ENCODE data around the gene PPIL1. TPM values are rescaled to one million over a fixed set of nuclear protein-coding genes. Genes with fewer than 3 reads are reported as not detected.

Gene PPIL1
- total RNA-seq, 1 donor from 2014 or later = 14.2 TPM

DNA sequence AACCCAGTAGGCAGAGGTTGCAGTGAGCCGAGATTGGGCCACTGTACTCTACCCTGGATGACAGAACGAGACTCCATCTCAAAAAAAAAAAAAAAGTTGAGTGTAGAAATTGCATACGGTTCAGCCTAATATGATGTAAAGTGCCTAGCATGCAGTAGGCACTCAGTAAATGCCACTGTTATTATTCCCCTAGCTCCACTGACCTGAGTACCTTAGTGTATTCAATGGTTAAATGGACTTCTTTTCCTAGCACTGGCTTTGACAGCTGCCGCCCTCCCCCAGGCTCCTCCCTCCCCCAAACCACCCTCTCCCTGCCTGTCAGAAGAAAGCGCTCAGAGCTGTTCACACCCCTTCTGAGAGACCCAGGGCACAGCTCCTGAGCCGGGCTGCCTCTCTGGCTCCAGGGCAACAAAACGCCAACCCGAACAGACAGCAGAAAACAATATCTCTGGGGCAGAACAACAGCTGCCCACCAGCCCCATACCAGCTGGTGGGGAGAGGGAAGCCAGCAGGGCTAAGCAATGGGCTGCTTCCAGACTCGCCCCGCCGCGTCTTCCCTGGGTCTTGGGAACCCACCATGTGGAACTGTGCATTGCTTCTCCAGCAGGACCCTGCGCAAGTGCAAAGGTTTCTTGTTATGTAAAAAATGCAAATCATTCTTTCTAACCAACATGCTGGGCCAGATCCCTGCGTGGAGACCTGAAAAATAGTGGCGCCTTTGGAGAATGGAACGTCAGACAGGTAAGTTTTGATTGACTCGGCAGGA, 39.8 kb downstream of the PPIL1 start:
- DNase-seq = no peak

DNA sequence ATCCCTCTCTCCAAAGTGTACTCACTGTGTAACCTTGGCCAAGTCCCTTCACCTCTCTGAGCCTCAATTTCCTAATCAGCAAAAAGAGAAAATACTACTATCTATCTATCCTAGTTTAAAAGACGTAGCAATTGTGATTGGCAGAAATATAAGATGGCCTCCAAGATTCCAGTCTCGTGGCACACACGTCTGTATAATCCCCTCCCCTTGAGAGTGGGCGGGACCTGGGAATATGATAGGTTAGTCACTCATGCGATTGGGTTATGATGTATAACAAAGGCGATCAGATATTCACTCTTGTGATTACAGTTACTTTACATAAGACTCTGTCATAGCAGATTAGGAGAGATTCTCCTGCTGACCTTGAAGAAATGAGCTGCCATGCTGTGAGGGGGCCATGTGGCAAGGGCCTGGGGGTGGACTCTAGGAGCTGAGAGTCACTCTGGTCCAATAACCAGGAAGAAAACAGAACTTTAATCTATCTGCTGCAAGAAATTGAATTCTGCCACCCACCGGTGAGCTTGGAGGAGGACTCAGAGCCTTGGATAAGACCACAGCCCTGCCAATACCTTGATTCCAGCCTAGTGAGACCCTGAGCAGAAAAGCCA, 41.3 kb downstream of the PPIL1 start:
- DNase-seq = no peak

DNA sequence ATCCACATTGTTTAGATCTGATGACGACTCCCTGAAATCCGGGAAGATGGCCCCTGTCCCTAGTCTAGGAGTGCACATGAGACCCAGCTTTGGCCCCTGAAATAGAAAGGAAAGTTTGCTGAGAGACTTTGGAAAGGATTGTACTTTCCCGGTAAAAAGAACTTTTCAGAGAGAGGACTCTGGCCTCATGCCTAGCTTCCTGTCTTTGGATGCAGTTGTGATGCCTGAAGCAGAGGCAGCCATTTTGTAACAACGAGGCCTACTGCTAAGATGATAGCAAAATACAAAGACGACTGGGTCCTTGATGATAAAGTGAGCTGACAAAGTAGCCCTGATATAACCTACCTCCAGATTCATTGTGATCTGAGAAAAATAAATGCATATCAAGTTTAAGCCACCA, 42.3 kb downstream of the PPIL1 start:
- no peak for DNase-seq

DNA sequence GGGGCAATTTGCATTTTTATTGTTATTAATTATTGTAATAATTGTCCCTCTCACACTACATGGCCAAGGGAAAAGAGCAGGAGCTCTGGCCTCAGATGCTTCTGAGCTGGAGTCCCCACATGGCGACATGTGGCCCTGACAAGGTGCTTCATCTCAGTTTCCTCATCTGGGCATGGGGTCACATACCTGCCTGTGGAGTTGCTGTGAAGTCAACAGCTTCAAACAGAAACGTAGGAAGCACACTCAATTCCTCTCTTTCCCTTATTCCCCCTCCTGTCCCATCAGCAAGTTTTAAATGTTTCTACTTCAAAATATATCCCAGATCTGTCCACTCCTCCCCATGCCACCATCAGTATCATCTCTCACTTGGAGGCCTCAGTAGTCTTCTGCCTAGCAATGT, 44.0 kb downstream of the PPIL1 start:
- no peak for DNase-seq

DNA sequence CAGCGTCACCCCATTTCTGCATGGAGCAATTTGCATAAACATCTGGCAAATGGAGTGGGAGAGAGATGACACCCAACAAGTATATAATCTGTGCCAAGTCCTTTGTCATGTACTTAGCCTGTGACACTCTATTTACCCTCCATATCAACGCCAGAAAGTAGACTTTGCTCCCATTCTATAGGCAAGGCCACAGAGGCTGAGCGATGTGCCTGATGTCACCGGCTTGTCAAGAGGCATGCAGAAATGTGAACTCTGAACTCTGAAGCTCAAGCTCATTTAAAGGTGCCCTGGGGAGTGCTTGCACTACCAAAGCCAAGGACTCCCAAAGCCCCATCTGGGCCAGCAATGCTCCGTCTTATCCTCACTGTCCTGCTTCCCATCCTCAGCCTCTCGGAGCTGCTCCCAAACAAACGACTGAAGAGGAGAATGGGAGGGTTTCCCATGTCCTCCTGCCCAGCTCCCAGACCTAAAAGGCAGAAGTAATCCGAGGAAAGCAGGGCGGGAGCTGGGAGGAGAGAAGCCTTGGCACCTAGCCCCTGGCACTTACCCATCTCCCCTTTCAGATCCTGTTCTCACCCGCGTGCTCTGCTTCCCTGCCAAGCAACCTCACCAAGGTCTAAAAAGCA, 44.6 kb downstream of the PPIL1 start:
- peak; percentile 17 for DNase-seq

DNA sequence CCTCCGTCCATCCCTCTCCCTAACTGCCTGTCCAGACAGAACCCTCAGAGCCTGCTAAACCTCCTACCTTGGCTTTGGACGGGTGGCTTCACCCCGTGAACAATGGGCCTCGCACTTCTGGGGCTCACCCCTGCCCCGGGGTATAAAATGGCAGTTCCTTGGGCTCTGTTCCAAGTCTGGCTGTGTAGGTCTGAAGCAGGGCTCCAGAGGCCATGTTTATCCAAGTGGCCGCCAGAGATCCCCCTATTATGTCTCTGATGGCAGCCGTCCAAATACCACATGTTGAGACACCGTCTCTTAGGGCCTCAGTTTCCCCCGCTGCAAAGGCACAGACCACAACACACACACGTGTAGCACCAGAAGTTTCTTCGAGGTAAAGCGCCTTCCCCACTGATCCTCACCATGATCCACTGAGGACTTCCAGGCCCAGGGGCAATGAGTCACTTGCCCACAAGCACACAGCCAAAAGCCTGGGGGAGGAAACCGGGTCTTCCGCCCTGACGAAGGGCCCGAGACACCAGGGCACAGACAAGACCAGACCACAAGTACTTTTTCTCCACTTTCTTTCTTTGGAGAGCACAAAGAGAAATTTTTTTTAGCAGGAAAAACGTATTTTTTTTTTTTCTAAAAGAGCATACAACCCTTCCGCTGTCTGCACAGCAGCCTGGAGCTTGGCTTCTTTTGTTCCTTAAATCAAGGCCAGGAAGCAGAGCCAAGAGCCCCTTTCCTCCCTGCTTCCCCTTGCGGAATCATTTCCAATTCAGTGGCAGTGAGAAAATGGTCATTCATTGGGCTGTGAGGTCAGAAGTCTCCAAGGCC, 47.1 kb downstream of the PPIL1 start:
- DNase-seq = peak; percentile 82

DNA sequence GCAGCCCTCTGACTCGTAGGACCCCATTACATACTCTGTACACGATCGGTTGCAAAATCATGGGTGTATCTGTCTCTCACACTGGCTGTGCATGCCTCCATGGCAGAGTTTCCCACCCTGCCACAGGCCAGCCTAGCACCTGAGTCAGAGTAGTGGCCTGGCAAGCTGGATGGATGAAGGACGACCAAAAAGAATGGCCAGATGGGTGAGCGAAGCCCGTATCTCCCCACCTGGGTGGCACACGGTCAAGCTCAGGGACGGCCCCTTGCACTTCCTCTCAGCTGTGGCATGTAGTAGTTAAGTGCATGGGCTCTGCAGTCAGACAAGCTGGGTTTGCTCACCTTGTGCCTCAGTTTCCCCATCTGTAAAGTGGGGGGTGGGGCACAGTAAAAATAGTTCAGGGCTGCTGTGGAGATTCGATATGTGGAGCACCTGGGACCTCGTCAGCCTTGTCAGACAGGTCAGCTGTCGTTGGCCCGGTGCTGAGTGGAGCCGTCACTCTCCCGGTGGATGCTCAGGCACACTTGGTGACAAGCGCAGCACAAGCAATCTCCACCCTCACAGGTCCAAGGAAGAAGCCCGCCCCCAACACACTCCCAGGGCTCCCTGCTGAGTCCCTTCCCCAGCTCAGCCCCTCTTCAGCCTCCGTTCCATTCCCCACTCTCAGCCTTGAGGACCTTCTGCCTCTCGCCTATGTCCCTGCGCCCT, 47.9 kb downstream of the PPIL1 start:
- DNase-seq = no peak

DNA sequence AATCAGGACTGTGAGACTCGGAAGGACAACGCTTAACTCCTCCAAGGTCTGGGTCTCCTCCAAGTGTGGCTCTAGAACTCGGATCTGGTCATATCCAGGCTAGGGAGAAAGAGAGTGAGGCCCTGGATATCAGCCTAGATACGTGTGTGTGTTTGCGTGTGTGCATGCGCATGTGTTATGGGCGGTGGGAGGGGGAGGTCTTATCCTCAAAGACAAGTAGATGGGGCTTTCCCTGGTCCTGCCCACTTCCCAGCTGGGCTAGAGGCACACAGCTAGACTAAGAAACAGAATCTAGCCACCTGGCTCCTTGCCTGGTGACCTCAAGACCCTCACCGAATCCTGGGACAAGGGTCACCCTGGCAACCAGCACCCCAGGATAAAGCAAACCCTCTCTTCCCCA, 48.6 kb downstream of the PPIL1 start:
- no peak for DNase-seq

DNA sequence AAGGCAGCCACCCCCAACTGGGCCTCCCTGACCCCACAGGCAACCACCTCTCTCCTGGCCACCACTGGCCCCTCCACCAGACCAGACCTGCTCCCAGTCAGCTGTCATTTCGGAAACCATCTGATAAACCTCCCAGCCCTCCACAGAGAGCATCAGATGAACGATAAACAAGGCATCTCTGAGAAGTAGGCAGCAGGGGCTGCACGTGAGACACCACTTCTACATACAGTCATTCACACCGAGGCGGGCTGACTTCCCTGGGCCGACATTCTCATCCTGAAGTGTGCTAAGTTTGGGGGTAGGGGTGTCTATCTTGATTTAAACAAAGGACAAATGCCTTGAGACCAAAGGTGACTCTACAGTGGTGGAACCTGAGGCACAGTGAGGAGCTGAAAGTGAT, 49.2 kb downstream of the PPIL1 start:
- DNase-seq = no peak

DNA sequence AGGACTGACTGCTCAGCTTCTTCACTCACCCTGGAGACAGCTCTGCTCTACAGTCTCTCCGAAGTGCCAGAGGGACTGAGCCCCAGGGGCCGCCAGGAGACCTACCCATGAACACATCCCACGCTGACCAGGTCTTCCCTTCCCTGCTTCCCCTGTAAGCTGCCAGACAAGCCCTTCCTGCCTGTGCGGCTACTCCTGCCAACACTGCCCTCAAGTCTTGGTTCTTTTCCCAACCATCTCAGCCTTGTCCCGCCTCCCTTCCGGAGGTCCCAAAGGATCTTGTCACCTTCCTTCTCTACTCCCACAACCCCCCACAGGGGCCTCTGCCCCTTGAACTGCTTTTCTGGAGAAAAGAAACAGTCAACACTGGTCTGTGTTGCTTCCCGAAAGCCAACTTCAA, 50.4 kb downstream of the PPIL1 start:
- no peak for DNase-seq

DNA sequence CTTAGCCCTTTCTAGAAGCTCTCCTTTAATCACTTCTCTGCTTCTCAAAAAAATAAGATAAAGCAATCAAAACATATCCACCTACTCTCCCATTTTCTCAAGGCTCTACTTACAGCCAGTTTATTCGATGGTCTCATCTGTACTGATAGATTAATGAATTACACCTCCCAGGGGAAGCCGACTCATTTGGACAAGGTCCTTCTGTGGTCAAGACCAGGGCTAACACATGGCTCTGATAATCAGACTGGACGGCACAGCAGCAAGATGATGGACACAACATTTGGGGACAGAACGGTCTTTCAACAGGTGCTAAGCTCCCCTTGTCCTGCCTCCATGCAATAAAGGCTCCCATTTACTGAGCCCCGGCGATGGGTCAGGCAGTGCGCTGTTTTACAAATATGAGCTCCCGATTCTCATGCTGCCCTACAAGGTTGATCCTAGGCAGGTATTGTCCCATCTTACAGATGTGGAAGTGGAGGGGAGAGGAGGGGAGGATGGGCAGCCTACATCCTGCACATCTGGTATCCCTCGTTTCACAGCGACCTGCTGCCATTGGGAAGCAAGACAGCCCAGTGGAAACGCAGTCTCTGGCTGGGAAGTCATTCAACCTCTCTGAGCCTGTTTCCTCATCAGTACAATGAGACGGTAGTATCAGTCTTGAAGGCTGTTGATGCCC, 51.0 kb downstream of the PPIL1 start:
- DNase-seq = no peak

DNA sequence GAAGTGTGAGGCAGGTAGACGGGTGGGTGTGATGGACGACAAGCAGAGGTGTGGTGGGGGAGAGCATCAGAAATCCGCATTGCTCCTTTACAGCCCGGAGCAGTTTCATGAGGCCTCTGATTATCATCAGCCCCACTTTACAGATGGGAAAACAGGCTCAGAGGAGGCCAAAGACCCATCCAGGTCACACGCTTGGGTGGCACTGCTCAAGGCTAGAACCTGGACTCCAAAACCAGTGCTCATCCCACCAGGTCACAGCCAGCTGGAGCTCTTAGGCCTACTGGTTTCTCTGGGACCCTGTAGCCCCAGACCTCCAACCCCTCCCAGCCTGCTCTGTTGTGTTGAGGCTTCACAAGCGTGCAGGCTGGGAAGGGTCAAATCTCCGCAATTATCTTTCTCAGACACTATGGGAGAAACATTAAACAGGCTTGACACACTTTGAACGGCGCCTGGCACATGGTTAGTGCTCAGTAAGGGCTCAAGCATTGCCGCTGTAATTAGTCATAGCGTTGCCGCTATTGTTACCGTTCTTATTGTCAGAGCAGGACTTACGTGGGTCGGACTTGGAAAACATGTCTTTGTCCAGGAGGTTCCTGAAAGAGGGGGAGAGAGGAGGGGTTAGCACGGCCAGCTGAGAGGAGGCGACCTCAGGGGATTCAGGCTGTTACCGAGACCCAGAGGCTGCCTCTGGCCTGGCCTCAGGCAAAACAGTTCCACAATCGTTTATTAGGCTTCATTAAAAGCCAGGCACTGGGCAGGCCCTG, 51.9 kb downstream of the PPIL1 start:
- DNase-seq = no peak

DNA sequence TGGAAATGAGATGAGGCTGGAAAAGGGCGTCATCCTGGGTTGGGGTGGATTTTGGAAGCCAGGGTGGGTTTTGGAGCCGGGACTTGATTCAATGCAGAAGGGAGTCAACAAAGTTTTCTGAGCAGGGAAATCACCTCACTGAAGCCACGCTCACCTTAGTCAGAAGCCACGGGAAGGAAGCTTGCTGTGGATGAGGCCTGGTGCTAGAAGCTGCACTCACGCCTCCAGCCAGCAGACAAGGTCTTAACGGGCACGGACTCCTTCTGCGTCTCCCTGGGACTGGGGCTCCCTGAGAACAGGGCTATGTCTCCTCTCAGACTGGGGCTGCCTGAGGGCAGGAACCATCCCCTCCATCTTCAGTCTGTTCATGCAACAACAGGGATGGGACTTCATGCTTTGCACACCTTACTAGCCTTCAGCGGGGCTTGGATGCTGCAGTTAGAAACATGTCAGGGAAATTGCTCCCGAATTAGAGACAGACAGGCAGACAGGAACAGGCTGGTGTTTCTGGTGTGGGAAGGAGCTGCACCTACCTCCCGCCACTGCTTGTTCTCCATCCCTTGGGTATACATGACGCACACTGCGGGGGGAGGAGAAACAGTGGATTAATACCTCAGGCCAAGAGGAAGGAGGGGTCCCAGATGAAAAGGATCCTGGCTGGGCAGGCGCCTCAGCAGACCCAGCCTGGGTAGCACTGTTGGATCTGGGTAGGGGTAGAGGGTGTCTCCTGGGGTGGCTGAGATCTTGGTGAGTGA, 52.8 kb downstream of the PPIL1 start:
- DNase-seq = no peak

DNA sequence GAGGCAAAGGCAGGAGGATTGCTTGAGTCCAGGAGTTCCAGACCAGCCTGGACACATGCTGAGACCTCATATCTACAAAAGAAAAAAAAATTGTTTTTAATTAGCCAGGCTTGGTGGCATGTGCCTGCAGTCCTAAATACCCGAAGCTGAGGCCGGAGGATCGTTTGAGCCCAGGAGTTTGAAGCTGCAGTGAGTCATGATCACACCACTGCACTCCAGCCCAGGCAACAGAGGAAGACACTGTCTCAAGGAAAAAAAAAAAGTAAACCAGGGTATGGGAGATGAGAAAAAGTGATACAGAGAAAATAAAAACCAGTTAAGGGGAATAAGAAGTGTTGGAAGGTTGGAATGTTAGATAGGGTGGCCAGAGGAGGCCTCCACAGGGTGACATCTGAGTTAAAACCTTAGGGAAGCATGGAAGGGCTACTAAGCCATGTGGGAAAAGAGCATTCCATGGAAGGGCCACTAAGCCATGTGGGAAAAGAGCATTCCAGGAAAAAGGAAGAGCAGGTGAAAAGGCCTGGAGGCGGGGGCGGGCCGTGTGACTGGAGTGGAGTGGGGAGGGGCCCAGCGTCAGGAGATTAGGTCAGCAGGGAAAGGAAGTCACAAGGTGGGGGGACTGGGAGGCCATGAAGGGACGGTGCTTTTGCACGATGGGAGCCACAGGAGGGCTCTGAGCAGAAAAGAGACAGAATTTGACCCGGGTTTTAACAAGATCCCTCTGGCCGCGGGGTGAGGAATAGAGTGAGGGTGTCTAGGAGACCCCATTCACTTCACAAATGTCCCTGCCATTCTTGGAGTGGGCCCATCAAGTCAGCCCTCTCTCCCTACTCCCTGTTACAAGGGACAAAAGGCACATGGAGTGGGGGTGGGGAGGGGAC, 53.7 kb downstream of the PPIL1 start:
- no peak for DNase-seq

DNA sequence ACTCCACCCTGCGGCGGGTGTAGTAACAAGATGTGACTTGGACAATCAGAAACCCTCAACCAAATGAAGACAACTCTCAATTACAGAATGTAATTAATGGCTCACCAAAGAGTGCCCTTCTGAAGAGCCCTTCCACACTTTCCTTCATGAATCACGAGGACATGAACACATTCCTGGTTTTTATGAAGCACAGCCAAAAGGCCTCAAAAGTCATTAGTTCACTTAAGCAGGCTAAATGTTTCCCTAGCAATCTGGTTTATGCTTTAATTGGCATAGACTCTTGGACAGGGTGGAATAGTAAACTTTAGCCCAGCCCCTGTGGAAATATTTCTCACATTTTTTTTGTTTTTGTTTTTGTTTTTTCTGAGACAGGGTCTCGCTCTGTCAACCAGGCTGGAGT, 55.8 kb downstream of the PPIL1 start:
- DNase-seq = no peak

DNA sequence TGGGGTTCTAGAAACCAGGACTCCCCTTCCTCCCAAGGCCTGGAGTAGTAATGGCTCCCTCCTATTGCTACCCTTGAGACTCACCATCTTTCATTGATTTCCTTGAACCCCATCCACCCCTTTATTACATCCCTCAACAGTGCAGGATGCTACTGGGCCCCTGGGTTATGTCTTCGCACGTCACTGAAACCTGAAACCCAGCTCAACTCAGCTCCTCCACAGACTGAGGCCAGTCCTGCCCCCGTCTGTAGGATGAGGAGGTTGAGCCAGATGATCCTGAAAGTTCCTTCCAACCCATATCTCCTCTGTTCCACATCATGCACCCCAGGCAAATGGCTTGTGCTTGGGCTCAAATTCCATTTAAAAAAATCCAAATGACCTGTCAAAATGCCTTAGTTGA, 56.8 kb downstream of the PPIL1 start:
- DNase-seq = no peak

DNA sequence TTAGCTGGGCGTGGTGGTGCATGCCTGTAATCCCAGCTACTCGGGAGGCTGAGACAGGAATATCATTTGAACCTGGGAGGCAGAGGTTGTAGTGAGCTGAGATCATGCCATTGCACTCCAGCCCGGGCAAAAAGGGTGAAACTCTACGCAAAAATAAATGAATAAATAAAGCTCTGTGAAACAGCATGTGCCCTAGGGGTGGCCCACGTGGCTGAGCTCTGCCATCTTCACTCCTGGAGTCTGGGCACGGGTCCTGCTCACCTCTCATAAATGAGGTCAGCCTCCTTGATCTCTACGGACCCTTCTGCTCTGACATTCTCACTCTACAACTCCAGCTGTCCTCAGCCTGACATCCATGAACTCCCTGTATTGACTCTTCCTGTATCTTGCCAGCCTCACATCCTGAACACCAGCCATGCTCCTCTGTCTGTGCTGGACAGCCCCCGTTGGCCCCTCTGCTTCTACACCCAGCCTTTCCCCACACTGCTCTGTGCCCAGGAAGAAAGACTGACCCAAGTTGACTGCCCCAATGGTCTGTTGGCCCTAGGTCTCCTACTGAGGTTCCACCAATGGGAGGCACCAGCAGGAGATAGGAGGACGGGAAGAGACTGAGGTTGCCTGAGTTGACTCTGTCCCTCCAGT, 57.3 kb downstream of the PPIL1 start:
- no peak for DNase-seq

DNA sequence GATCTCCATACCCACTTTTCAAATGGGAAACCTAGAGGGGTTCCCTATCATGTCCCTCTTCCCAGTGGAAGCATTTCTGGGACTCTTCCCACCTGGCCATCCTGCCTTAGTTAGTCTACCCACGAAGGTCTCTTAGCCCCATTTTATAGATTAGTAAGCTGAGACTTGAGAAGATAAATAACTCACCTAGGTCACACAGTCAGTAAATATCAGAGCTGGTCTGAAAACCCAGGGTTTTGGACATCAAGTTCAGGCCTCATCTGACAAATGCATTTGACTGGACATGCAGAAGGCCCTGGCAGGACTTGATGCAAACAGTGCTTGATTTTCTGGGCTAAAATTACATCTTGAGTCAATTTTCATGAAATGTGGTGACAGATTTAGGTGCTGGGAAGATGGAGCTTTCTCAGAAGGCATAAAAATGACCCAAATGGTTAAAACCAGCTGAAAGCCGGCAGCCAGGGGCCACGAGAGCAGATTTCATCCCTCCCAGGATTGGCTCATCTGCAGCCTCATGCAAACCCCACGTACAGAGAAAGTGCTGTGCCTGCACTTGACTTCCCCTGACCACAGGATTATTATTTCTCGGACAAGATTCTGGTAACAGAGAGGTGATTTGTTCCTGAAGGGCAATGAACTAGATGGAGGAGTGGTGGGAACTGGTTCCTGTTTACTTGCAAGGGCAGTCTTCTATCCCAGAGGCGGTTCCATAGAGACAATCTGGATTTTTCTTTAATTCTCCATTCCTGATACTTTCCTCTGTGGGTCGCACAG, 58.5 kb downstream of the PPIL1 start:
- no peak for DNase-seq
